ENCODE data around the gene MEIS1.

- TF ChIP-seq POLR2A (IDR thresholded peaks at IDR 0.05; ENCODE audit: low read depth, low read length), result no peak
- no peak for TF ChIP-seq POLR2AphosphoS5 (IDR thresholded peaks at IDR 0.05; ENCODE audit: low read depth, low read length)
These were observed 172.2 kb downstream of the MEIS1 start for GRCh38 chr2:66607152-66607551.

Data from GM12892 (cell line).